Epithelial cell of esophagus (primary cell): ENCODE measurements around the gene PLEKHH2.

Source experiments
- DNase-seq: peaks from one replicate; pipeline ENCODE4 v3.0.0; 2010; ENCODE audit warnings: low read depth
- H3K4me3 ChIP-seq: 2 replicates; pipeline ENCODE4 v1.5.1; 2011; ENCODE audit warnings: mild to moderate bottlenecking, low read length, control low read depth
- TF ChIP-seq, protein P1 (sequence below): IDR thresholded peaks from 2 replicates; pipeline ENCODE4 v1.5.1; 2011; ENCODE audit warnings: low read depth, mild to moderate bottlenecking, low read length, control low read depth, inconsistent platforms; ENCODE audit not compliant: insufficient read depth; ENCODE audit errors: missing control alignments

Gene PLEKHH2

DNA sequence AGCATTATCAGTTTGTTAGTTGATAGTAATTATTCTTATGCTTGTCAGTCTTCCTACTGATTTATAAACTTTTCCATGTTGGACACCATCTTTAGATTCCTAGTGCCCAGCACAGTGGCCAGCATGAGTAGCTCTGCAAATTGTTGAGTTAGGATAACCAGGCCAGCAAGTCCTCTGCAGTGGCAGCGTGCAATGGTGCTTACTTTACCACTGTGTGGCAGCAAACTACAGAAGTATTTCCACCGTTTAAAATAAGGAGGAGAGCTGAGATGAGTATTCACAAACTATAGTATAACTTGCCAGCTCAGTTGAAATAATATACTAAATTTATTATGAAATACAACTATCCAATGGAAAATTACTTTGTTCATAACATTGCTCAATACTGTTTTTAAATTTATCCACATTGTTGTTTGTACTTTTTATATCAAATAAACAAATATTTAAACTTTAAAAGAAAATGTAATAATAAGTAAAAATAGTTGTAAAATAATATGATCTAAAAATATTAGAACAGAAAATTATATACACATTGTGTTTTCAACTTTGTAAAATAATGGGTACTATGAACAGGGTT lies 31.9 kb upstream of the PLEKHH2 start:
- TF ChIP-seq, protein P1, sequence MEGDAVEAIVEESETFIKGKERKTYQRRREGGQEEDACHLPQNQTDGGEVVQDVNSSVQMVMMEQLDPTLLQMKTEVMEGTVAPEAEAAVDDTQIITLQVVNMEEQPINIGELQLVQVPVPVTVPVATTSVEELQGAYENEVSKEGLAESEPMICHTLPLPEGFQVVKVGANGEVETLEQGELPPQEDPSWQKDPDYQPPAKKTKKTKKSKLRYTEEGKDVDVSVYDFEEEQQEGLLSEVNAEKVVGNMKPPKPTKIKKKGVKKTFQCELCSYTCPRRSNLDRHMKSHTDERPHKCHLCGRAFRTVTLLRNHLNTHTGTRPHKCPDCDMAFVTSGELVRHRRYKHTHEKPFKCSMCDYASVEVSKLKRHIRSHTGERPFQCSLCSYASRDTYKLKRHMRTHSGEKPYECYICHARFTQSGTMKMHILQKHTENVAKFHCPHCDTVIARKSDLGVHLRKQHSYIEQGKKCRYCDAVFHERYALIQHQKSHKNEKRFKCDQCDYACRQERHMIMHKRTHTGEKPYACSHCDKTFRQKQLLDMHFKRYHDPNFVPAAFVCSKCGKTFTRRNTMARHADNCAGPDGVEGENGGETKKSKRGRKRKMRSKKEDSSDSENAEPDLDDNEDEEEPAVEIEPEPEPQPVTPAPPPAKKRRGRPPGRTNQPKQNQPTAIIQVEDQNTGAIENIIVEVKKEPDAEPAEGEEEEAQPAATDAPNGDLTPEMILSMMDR, result peak; percentile 72
- H3K4me3 ChIP-seq, result no peak overlapping the region
- peak; percentile 64 for DNase-seq

DNA sequence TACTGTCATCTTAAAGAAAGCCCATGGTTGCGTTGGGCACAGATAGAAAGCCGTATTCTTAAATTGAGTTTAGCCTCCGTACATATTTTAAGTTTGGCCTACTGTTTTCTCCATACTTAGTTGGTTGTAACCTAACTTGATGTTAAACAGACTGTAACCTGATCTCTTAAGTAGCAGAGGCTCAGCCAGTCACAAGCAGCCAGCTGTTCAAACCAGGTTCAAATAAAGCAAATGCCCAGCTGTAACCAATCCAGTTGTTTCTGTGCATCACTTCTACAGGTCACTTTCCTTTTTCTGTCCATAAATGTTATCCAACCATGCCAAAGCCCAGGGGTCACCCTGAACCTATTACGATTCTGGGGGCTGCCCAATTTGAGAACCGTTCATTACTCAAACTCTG lies 31.2 kb upstream of the PLEKHH2 start:
- H3K4me3 ChIP-seq, result no peak overlapping the region
- DNase-seq, result no peak
- TF ChIP-seq, protein P1, result no peak

DNA sequence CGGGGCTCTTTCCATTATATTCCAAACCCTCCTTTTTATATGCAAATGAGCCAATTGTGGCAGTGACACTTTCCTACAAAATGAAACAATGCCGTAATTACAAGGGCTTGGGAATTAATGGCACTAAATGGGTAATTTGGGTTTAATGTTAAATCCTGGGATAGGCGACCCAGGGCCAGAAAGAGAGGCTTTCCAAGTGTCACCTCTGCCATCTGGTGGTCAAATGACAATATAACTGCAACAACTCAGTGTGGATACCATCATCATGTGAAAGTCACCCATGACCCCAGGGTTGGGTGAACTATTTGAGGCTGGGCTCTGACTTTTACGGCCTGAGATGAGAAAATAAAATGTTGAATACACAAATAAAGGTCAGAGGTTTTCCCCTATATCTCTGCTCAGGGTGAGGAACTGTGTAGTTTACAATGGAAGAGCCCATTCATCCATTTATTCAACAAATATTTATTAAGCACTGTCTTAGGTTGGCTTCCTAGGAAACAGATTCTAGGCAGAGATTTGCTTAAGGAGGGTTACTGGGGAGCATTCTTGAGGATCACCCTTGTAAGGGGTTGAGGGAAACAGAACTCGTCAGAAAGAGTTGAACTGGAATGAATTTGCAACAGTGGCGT lies 27.7 kb upstream of the PLEKHH2 start:
- TF ChIP-seq, protein P1, result peak; percentile 72
- DNase-seq, result peak; percentile 62
- H3K4me3 ChIP-seq, result no peak overlapping the region

DNA sequence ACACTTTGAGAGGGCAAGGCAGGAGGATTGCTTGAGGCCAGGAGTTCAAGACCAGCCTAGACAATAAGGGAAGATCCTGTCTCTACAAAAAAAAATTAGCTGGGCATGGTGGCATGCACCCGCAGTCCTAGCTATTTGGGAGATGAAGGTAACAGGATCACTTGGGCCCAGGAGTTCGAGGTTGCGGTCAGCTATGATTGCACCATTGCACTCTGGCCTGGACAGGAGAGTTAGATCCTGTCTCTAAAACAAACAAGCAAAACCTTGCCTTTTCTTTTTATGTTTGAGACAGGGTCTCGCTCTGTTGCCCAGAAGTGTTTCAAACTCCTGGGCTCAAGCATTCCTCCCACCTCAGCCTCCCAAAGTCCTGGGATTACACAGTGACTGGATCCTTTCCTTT lies 26.7 kb upstream of the PLEKHH2 start:
- TF ChIP-seq, protein P1, result no peak
- no peak overlapping the region for H3K4me3 ChIP-seq
- no peak for DNase-seq

DNA sequence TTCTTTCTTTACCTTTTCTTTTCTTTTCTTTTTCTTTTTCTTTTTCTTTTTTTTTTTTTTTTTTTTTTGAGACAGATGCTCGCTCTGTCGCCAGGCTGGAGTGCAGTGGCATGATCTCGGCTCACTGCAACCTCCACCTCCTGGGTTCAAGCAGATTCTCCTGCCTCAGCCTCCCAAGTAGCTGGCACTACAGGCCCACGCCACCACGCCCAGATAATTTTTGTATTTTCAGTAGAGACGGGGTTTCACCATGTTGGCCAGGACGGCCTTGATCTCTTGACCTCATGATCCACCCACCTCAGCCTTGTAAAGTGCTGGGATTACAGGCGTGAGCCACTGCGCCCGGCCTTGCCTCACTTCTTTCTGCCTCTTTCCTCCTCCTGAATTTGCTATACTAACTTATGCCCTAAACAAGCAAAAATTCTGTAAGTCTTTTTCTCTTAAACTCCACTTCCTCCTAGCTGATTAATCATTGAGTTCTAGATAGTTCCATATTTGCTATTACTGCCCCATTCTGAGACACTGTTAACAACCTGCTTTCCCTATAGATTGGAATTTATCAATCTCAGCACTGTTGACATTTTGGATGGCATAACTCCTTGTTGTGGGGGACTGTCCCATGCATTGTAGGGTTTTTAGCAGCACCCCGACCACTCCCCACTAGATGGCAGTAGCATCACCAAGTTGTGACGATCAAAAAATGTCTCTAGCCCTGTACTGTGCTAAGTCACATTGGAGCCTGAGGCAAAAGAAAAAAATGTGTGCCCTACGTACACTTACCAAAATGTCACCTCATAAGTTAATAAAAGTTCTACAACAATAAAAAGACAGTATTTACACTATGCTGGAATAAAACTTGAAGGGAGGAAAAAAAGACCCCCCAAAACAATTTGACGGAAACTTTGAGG lies 24.8 kb upstream of the PLEKHH2 start:
- TF ChIP-seq, protein P1, result peak; percentile 94
- H3K4me3 ChIP-seq, result no peak overlapping the region
- peak; percentile 74 for DNase-seq

DNA sequence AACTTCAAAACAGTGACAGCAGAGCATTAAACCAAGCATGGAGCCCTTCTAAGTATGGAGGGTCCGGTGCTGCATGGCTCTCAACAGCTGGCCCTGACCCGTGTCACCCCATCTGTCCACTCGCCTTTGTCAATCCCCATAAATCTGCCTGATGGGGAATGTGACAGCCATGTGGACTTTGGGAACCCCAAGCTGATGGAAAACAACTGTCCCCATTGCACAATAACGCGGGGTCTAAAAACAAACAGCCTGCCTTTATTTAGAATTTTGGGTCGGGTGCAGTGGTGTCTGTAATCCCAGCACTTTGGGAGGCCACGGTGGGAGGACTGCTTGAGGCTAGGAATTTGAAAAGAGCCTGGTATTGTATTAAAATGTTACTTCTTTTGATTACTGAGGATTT lies 24.1 kb upstream of the PLEKHH2 start:
- TF ChIP-seq, protein P1, result no peak
- no peak for DNase-seq
- H3K4me3 ChIP-seq, result no peak overlapping the region
